ENCODE results near the gene NOTUM.
A peak's percentile ranks its signal among the peaks of the same experiment; 100 is the strongest.

NOTUM gene

GRCh38 chr17:81976332-81977210, 15.6 kb upstream of the NOTUM start:
- DNase-seq: peak in 1 of 2 experiments; percentile 51

- DNase-seq: no peak
These were observed 12.4 kb upstream of the NOTUM start for GRCh38 chr17:81973432-81973831.

DNA sequence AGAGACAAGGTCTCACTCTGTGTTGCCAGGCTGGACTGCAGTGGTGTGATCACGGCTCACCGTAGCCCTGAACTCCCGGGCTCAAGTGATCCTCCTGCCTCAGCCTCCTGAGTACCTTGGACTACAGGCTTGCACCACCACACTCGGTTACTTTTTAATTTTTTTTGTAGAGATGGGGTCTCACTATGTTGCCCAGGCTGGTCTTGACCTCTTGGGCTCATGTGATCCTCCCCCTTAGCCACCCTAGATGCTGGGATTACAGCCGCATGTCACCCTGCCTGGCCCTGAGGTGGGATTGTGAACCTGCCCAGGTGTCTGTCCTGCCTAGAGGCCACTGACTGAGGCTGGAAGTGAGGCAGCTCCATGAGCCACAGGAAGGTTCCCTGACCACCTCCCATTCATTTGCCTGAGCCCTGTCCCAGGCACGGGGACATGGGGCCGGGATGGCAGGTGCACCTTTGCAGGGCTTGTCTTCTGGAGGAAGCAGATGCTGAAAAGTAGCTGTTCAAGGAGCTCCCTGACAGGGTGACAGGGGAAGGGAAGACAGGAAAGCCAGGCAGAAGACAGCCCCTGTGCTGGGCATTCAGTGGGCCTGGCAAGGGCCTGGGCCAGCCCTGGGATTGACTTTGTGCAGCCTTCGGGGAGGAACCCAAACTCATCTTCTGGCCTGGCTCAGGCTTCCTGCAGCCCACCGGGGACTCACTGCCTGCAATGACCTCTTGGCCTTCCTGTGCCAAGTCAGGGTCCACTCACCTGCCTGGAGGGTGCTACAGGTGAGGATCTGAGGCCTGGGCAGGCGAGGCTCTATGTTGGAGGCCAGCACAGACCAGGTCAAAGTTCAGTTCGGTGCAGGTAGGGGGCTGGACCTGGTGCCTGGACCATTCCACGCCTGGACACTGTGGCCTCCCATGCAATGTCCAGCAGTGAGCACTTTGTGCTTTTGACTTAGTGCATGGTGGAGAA, 8.1 kb upstream of the NOTUM start:
- no peak for DNase-seq

- no peak for DNase-seq
These were observed 7.4 kb upstream of the NOTUM start for GRCh38 chr17:81968396-81968745.

DNA sequence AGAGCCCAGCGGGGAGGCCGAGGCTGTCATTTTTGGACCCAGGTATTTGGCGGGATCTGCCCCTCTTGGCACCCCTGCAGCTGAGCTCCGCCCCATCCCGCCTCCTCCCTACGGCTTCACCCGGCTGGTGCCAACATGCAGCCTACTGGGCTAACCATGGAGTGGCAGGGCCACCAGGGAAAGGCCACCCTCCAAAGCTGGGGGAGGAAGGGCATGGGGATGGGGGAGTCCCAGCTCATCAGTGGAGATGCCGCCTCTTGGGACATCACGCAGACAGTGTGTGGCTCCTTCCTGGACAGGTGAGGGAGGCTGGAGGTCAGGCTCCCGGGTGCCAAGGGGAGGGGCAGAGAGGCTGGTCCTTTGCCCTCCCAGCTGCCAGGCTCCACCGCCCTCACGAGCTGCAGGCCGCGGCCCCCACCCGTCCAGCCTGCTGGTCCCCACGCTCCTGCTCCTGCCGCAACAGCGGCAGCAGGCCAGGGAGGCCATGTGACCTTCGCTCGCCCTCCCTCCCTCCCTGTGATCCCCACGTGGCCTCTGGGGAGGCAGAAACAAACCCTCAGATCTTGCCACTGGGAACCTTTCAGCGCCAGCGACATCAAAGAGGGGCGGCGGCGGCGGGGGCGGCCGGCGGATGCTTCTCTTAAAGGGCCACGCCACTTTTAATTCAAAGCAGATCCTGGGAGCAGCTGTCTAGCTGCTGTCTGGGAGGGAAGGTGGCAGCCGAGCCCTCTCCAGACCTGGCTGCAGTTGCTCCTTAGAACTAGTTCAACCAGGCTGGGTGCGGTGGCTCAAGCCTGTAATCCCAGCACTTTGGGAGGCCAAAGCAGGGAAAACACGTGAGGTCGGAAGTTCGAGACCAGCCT, 6.8 kb upstream of the NOTUM start:
- peak; percentile 98 to 99 for DNase-seq

DNA sequence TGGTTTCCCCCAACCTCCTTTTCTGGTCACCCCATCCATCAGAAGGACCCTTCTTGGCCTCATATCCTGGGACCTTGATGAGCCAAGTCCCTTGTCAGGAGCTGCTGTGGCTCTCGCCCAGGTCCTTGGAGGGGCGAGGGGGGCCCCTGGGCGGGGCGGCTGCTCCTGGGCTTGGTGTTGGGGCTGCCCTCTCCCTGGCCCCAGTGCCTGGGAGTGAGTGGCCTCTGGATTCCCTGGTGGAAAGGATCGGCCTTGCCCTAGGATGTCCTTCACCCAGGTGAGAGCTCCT, 6.2 kb upstream of the NOTUM start:
- DNase-seq: no peak

GRCh38 chr17:81966343-81967243, 5.6 kb upstream of the NOTUM start:
- DNase-seq: peak; percentile 96 to 99

GRCh38 chr17:81964081-81964849, 3.3 kb upstream of the NOTUM start:
- DNase-seq: no peak

DNA sequence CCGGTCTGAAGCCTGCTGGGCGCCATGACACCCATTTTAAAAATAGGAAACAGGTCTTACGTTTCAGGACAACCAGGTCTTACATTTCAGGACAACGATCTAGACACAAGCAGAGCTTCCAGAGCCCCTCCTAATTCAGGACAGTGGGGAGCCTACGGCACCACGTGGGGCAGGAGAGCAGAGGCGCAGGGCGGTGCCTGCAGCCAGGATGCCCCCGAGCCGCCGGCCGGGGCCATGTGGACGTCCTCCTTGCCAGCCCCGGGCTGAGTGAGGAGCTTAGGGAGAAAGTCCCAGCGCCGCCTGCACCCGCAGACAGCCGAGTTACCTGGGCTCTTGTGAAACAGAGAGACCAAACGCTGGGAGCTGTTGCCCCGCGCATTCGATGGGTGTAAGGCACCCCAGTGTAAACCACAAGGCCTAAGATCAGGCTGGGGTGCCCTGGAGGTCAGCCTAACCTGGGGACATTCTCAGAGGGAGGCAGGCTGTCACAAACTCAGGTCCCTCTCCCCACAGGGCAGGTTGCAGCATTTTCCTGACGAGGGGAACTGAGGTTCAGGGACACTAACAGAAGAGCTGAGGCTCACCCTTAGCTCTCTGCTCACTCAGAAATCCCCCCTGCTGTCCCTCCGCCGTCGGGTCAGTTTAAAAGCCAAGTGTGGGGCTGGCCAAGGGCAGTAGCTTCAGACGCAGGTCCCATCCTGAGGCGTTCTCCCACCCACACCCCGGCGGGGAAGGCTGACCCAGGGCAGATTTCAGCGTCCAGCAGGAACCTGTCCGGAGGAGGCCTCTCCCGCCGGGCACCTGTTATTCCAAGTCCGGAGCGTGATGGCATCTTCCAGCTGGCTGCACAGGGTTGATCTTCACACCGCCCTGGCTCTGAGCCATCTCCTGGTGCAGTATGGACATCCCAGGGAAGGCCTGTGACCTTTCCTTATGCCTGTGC, 1.8 kb upstream of the NOTUM start:
- no peak for DNase-seq

DNA sequence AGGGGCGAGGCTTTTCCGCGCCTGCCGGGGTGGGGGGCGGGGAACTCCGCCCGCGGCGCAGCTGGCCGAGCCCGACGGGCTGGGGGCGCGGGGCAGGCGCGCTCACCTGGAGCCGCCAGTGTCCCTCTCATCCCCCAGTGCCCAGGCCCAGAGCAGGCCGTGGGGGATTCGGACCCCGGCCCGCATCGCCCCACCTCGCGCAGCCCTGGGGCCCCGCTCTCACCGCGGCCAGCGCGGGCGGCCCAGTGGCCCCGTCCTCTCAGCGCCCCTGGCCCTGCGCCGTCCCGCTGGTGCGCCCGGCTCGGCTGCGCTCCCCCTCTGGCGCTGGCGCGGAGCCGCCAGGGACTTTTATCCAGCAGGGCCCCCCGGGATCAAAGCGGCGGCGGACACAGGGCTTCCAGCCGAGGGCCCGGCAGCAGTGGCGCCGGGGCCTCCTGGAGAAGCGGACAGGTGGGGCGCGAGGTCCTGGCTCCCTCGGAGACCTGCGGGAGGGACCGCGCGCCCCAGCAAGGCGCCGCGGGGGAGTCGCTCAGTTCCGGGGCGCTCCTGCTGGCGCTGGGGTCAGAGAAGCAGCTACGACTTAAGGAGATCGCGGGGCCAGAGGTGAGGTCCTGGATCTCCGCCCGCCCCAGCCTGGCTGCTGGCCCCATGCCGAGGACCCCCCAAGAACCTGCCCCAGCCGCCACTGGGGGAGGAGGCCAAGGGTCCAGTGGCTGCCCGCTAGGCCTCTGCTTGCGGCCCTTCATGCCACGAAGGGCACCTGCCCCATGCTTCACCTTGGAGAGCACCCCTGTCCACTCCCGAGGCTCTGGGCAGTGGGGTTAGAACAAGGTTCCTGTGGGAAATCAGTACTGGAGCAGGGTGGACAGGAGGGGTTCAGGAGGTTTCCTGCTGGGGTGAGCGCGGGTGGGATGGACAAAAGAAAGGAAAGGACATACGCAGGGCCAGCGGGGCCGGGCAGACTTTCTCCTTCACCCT, 823 bp upstream of the NOTUM start:
- DNase-seq: no peak

DNA sequence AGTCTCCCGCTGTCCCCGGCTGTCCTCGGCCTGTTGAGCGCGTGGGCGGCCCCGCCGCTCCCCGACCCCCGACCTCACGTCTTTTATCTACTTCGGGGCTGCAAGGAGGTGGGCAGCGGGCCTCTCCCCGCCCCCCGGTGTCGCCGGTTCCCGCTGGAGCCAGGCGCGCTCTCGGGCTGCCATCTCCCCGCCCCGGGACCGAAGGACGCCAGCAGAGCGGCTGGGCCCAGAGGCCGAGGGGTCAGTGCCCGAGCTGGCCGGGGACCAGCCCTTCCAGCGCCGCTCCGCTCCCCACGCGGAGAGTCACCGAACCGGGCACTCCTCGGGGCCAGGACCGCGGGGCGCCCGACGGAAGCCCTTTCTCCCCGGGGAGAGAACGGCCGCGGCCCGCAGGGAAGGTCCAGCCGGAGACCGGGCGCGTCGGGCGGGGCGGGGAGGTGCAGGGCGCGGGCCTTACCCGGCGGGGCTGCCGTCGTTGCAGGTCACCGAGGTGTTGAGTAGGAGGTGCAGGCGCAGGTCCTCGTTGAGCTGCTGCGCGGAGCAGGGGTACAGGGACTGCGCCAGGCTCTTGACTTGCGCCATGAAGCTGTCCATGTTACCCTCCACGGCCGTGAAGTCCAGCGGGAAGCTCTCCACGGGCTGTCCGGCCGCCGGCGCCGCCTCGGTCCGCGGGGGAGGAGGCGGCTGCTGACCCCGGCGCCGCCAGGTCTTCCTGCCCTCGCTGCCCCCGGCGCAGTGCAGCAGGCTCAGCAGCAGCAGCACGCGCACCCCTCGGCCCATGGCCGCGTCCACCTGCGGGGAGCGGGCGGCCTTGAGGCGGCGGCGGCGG, 643 bp downstream of the NOTUM start:
- DNase-seq: peak in 1 of 2 experiments; percentile 53

DNA sequence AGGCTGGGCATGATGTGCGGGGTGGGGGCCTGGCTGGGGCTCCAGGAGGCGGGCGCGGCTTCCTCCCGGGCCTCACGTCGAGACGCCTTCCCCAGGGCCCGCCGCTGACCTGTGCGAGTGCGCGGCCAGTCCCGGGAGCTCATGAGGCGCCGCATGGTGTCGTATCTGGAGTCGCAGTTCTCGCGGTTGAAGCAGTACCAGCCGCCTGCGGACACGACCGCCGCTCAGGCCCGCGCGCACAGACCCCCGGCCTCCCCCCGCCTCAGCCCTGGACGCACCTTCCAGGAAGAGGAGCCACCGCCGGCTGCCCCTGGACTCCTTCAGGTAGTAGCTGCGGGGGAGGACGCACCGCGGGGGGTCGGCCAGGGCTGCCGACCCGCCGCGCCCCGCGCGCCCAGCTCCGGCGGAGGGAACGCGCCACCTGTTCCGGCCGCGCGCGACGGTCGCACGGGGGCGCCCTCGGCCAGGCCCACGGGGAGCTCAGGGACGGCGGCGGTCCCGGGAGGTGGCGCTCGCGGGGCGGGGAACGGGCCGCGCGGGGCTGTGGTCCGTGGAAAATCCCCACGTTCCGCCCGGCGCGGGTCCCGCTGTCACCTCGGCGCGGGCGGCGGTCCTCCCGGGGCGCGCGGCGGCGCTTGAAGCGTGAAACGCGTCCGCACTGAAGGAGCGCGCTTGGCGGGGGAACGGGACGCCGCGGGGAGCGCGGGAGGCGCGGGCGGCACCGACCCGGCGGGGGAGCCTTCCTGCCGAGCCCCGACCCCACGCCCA, 1.4 kb downstream of the NOTUM start:
- DNase-seq: peak; percentile 59 to 87

DNA sequence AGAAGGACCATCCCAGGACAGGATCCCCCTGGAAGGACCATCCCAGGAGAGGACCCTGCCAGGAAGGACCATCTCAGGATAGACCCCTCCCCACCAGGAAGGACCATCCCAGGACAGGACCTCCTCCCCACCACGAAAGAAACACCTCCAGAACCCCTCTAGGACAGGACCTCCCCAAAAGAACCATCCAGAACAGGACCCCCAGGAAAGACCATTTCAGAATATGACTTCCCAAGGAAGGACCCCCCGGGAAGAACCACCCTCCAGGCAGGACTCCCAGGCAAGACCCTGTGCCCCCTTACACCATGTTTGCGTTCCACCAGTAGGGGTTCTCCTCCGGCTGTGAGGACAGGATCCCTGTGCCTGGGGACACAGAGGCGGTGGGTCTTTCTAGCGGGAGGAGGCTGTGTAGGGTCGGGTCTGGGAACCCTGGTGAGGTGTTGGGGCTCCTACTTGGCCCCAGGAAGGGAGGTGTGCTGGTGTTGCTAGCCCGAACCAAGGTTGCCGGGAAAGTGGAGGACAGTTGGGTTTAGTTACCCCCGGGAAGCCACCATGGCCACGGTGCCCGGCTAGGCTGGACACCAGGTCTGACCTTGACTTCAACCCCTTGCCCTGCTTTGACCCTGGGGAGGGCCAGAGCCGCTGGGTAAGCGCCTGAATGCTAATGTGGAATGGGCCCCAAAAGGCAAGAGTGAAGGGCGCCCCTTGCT, 2.2 kb downstream of the NOTUM start:
- peak in 1 of 2 experiments; percentile 41 for DNase-seq

DNA sequence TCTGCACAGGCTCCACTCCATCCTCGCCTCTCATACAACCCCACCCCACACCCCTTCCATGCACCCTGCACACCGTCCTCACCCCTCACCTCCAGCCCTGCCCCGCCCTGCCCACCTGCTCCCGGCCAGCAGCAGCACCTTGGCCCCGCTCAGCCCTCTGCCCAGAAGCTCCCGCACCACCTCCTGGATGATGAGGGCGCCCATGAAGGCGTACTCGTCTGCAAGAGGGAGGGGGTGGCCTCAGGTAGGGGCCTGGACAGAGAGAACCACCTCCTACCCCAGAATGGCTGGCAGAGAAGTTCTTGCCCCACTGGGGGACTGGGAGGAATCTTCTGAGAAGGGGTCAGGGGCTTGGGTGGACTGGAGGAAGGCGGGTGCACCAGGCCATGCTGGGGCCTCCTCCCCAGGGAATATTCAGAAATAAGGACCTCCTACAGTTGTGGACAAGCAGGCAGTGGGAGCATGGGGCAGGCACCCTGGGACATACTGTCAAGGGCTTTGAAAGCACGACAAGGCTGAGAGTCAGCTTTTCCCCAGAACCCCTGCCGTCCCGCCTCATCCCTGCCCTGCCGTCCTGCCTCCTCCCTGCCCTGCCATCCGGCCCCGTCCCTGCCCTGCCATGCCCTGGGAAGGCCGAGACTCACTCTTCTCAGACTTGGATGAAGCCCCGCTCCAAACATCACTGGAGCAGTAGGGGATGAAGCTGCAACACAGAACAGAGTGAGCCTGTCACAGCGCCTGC, 3.1 kb downstream of the NOTUM start:
- no peak for DNase-seq
